MM.1S (cell line): Measurements from ENCODE around the gene VAPA.

ENCODE experiments used
- CTCF ChIP-seq: fragments of 300-600 bp; sonication (generic); IDR thresholded peaks from 2 replicates; pipeline ENCODE4 v1.5.1; 2016; ENCODE audit warnings: antibody characterized with exemption, low read length, mixed read lengths
- EZH2phosphoT487 ChIP-seq: fragments of 300-600 bp; sonication (generic); IDR thresholded peaks from 2 replicates; pipeline ENCODE4 v1.6.1; 2018; ENCODE audit warnings: antibody characterized with exemption, low read length

DNA sequence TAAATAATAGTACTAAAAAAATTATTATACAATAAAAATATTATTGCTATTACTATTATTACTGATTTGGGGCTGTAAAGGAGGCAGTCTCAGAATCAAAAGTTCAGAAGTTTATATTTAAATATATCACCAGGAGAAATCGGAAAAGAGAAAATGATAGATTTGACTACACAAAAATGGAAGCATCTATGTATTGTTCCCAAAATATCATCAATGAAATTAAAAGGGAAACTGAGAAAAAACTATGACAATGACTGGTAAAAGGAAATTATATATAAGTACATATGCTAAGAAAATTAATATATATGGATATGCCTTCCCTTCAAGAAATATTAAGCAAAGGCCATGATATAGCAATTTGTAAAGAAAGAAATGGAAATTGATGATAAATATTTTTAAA, 35.7 kb upstream of the VAPA start:
- TF ChIP-seq EZH2phosphoT487, result no peak
- TF ChIP-seq CTCF, result no peak
